Body of pancreas (tissue), 4 donors: ENCODE results near the gene SLC25A2. TPM values are rescaled to one million over a fixed set of nuclear protein-coding genes. Genes with fewer than 3 reads are reported as not detected.
"Not testable (repeated sequence)": the region's sequence is repeated elsewhere in the genome, so short reads cannot be mapped to it uniquely, and the experiment has no call there.

Experiments
- ATAC-seq: fragments of 150-250 bp; one replicate; pipeline ENCODE4 v1.9.1; 2016
- DNase-seq, 4 donors: peaks; one replicate each; pipeline ENCODE4 v3.0.0-alpha.2; 2019
- H3K27ac ChIP-seq, 4 donors: fragments of 200-600 bp; sonication (generic); 1 replicate in 3 of 4; 2 replicates in 1 of 4; pipeline versions ENCODE4 v1.5.1 to v1.6.1; 2016 to 2019; ENCODE audit warnings: mild to moderate bottlenecking in 1 of 4, mixed read lengths in 1 of 4, moderate library complexity in 1 of 4
- H3K27me3 ChIP-seq, 2 donors: fragments of 200-600 bp; sonication (generic); one replicate each; pipeline ENCODE4 v1.6.0; 2016; ENCODE audit warnings: mild to moderate bottlenecking in 1 of 2
- H3K36me3 ChIP-seq, 2 donors: fragments of 200-600 bp; sonication (generic); replicated peaks in 1 of 2; 2 replicates each; pipeline ENCODE4 v1.5.1; 2016; ENCODE audit warnings: low read depth in 2 of 2; ENCODE audit not compliant: insufficient read depth in 1 of 2
- H3K4me1 ChIP-seq: fragments of 200-600 bp; sonication (generic); one replicate; pipeline ENCODE4 v1.6.0; 2016
- H3K4me3 ChIP-seq, 2 donors: fragments of 200-600 bp; sonication (generic); 1 replicate in 1 of 2; 2 replicates in 1 of 2; pipeline ENCODE4 v1.5.1; 2016 to 2019
- H3K9me3 ChIP-seq, 3 donors: fragments of 200-600 bp; sonication (generic); 1 replicate in 2 of 3; 2 replicates in 1 of 3; pipeline ENCODE4 v1.5.1; 2016
- CTCF ChIP-seq, 7 experiments: fragments of 450-650 bp in 4 of 7; fragments of 200-600 bp in 3 of 7; sonication (generic) in 3 of 7; IDR thresholded peaks; one replicate each; pipeline ENCODE4 v1.5.1; 2016 to 2019; ENCODE audit warnings: antibody characterized with exemption in 7 of 7
- POLR2A ChIP-seq, 3 donors: fragments of 450-650 bp; IDR thresholded peaks; one replicate each; pipeline ENCODE4 v1.6.1; 2016; ENCODE audit warnings: antibody characterized with exemption in 3 of 3, mild to moderate bottlenecking in 2 of 3
- WGBS, 2 donors: methylation state at CpG; one replicate each; pipeline ENCODE4 v1.1.5; 2017; 5-methylcytosine and 5-hydroxymethylcytosine counted together
- intact Hi-C: fragments of 100-400 bp; cut with DNase I; formaldehyde crosslinking; loops from one replicate; pipeline ENCODE4 v1.15.1; 2023
- total RNA-seq, 2 donors: library from RNA; depleted of rRNA; stranded (reverse); fragments of >200 nt; gene quantifications; one replicate each; pipeline ENCODE4 v1.1.0, GENCODE V29; 2016

The SLC25A2 gene
- total RNA-seq, 2 donors from 2014 or later = not detected

- Histone ChIP-seq H3K27ac (peak within 1 kb of the TSS; percentile 72 to 93 (median 87)), H3K9me3 (peaks cover 0 to 59% (median 3%) of the 10 kb centered on the region in 3 donors), H3K4me1 (peaks cover 13% of the 10 kb centered on the region), H3K36me3 (peaks cover 1 to 10% of the 10 kb centered on the region in 2 donors), H3K27me3 (no peaks in the 10 kb centered on the region), H3K4me3 (peak within 1 kb of the TSS; percentile 20 to 33)
- TF ChIP-seq POLR2A (IDR thresholded peaks at IDR 0.05) (peak; percentile 83 to 96 (median 95)), CTCF (IDR thresholded peaks at IDR 0.05) (peak; percentile 68 to 85 (median 75))
- DNase-seq (peak; percentile 89 to 92 (median 90)), ATAC-seq (peak; percentile 99)
- 1 to 3% methylated on average over 33 to 67 of the region's 67 CpGs for WGBS, 2 donors
- intact Hi-C loops = no loop called here
Measured at GRCh38 chr5:141320225-141321169, 16.6 kb upstream of the SLC25A2 start, which contains the start of gene TAF7. Gene TAF7, minus strand, starts transcription at chr5:141320784. Its CDS starts 740 bp downstream, at chr5:141320044.

DNA sequence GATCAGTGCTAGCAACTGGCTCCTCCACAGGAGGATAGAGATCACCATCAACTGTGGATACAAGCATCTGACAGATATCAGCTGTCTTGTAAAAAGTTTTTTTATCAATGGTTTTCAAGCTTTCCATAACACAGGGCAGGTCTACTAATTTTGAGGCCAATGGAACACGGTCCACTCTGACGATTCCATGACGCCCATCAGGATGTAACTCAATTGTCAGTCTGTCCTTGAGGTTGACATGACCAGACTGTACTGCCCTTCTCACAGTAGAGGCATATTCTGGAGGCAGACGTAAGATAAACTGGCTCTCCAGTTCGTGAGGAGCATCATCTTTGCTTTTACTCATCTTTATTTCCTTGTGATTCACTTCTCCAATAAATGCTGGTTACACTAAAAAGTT lies 15.8 kb upstream of the SLC25A2 start:
- peaks cover 0 to 67% (median 3%) of the 10 kb centered on the region in 3 donors for H3K9me3 ChIP-seq
- 56 to 81% methylated on average over 5 of the region's 5 CpGs for whole genome bisulfite sequencing, 2 donors
- peak overlapping the region in 1 of 4 donors; percentile 93 for H3K27ac ChIP-seq
- ATAC-seq (no peak), DNase-seq (no peak)
- H3K27me3 ChIP-seq = no peaks in the 10 kb centered on the region
- intact Hi-C loops = no loop called here
- peak overlapping the region in 1 of 2 donors; percentile 20 for H3K4me3 ChIP-seq
- peaks cover 13% of the 10 kb centered on the region for H3K4me1 ChIP-seq
- H3K36me3 ChIP-seq = peaks cover 1 to 10% of the 10 kb centered on the region in 2 donors
- TF ChIP-seq POLR2A (IDR thresholded peaks at IDR 0.05) (no peak), CTCF (IDR thresholded peaks at IDR 0.05) (no peak)

GRCh38 chr5:141319202-141319601 lies 15.4 kb upstream of the SLC25A2 start:
- intact Hi-C loops = no loop called here
- Histone ChIP-seq H3K27me3 (no peaks in the 10 kb centered on the region), H3K9me3 (peaks cover 0 to 71% (median 3%) of the 10 kb centered on the region in 3 donors), H3K4me1 (peaks cover 13% of the 10 kb centered on the region), H3K27ac (no peak overlapping the region), H3K36me3 (peaks cover 1 to 10% of the 10 kb centered on the region in 2 donors), H3K4me3 (no peak overlapping the region)
- ATAC-seq = no peak
- no peak for DNase-seq
- no peak for TF ChIP-seq POLR2A (IDR thresholded peaks at IDR 0.05)
- TF ChIP-seq CTCF (IDR thresholded peaks at IDR 0.05) = no peak
- WGBS, 2 donors = 96 to 98% methylated on average over 6 of the region's 6 CpGs

DNA sequence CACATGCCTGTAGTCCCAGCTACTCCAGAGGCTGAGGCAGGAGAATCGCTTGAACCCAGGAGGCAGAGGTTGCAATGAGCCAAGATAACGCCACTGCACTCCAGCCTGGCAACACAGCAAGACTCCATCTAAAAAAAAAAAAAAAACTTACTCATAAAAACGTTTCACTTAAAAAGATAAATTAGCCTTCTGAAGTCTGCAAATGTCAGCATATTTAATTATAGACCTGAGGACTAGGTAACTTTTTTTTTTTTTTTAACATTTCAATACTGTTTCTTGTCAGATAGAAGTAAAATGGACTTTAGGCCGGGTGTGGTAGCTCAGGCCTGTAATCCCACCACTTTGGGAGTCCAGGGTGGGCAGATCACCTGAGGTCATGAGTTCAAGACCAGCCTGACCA lies 13.1 kb upstream of the SLC25A2 start:
- intact Hi-C loops, H3K4me3 ChIP-seq, H3K27ac ChIP-seq, H3K27me3 ChIP-seq, DNase-seq, ATAC-seq: not testable (repeated sequence)
- WGBS, 2 donors = 79 to 88% methylated on average over 4 of the region's 4 CpGs
- Histone ChIP-seq H3K9me3 (peaks cover 0 to 88% (median 3%) of the 10 kb centered on the region in 3 donors), H3K36me3 (peaks cover 1 to 16% of the 10 kb centered on the region in 2 donors), H3K4me1 (peaks cover 13% of the 10 kb centered on the region)

GRCh38 chr5:141313711-141314110 lies 9.9 kb upstream of the SLC25A2 start:
- H3K36me3 ChIP-seq = peaks cover 1 to 16% of the 10 kb centered on the region in 2 donors
- TF ChIP-seq POLR2A (IDR thresholded peaks at IDR 0.05) (no peak), CTCF (IDR thresholded peaks at IDR 0.05) (no peak)
- no peaks in the 10 kb centered on the region for H3K27me3 ChIP-seq
- ATAC-seq (no peak), DNase-seq (no peak)
- no peaks in the 10 kb centered on the region for H3K4me1 ChIP-seq
- H3K4me3 ChIP-seq = no peak overlapping the region
- H3K9me3 ChIP-seq = peaks cover 0 to 83% (median 0%) of the 10 kb centered on the region in 3 donors
- no peak overlapping the region for H3K27ac ChIP-seq
- intact Hi-C loops = no loop called here
